Measurements from ENCODE around the gene JPH2. TPM values are rescaled to one million over a fixed set of nuclear protein-coding genes. Genes with fewer than 3 reads are reported as not detected.

Gene JPH2
- total RNA-seq, 2 donors from 2014 or later: 131 to 168 TPM

- Histone ChIP-seq H3K4me1 (peaks cover 0 to 24% of the 10 kb centered on the region in 2 donors), H3K27me3 (no peaks in the 10 kb centered on the region), H3K36me3 (no peaks in the 10 kb centered on the region), H3K4me3 (no peak overlapping the region), H3K9me3 (no peaks in the 10 kb centered on the region), H3K27ac (no peak overlapping the region)
- DNase-seq (ENCODE audit: low spot score): no peak
- no peak for TF ChIP-seq CTCF (IDR thresholded peaks at IDR 0.05)
Observed at GRCh38 chr20:44084439-44084838, 102.5 kb downstream of the JPH2 start.

- H3K27ac ChIP-seq: peak overlapping the region; percentile 33 to 47
- peak; percentile 58 for DNase-seq (ENCODE audit: low spot score)
- no peaks in the 10 kb centered on the region for H3K27me3 ChIP-seq
- TF ChIP-seq CTCF (IDR thresholded peaks at IDR 0.05): no peak
- no peak overlapping the region for H3K4me3 ChIP-seq
- H3K4me1 ChIP-seq: peaks cover 0 to 24% of the 10 kb centered on the region in 2 donors
- H3K9me3 ChIP-seq: no peaks in the 10 kb centered on the region
- H3K36me3 ChIP-seq: no peaks in the 10 kb centered on the region
Observed at GRCh38 chr20:44083220-44083933, 103.6 kb downstream of the JPH2 start.

- no peak overlapping the region for H3K4me3 ChIP-seq
- no peaks in the 10 kb centered on the region for H3K36me3 ChIP-seq
- peaks cover 0 to 16% of the 10 kb centered on the region in 2 donors for H3K4me1 ChIP-seq
- TF ChIP-seq CTCF (IDR thresholded peaks at IDR 0.05): no peak
- H3K9me3 ChIP-seq: no peaks in the 10 kb centered on the region
- no peaks in the 10 kb centered on the region for H3K27me3 ChIP-seq
- no peak overlapping the region for H3K27ac ChIP-seq
- peak; percentile 42 for DNase-seq (ENCODE audit: low spot score)
Observed at GRCh38 chr20:44081888-44082287, 105.1 kb downstream of the JPH2 start.

GRCh38 chr20:44081476-44081875, 105.5 kb downstream of the JPH2 start:
- no peaks in the 10 kb centered on the region for H3K36me3 ChIP-seq
- H3K4me3 ChIP-seq: no peak overlapping the region
- peak; percentile 32 for DNase-seq (ENCODE audit: low spot score)
- no peaks in the 10 kb centered on the region for H3K9me3 ChIP-seq
- H3K4me1 ChIP-seq: peaks cover 0 to 16% of the 10 kb centered on the region in 2 donors
- TF ChIP-seq CTCF (IDR thresholded peaks at IDR 0.05): no peak
- H3K27ac ChIP-seq: no peak overlapping the region
- H3K27me3 ChIP-seq: no peaks in the 10 kb centered on the region

GRCh38 chr20:44080646-44081267, 106.2 kb downstream of the JPH2 start:
- TF ChIP-seq CTCF (IDR thresholded peaks at IDR 0.05): peak; percentile 97
- Histone ChIP-seq H3K4me3 (no peak overlapping the region), H3K27me3 (no peaks in the 10 kb centered on the region), H3K9me3 (no peaks in the 10 kb centered on the region), H3K27ac (no peak overlapping the region), H3K36me3 (no peaks in the 10 kb centered on the region), H3K4me1 (peaks cover 0 to 16% of the 10 kb centered on the region in 2 donors)
- peak; percentile 80 for DNase-seq (ENCODE audit: low spot score)
